ENCODE data around the gene KCTD18. TPM values are rescaled to one million over a fixed set of nuclear protein-coding genes. Genes with fewer than 3 reads are reported as not detected.
A peak's percentile ranks its signal among the peaks of the same experiment; 100 is the strongest.

Gene KCTD18
- total RNA-seq, 1 donor from 2014 or later, result 13.2 TPM

GRCh38 chr2:200456567-200456966 is 53.3 kb downstream of the KCTD18 start:
- DNase-seq (ENCODE audit: extremely low read depth, low read depth, low spot score), result no peak

- DNase-seq (ENCODE audit: extremely low read depth, low read depth, low spot score), result peak; percentile 10
Observed at GRCh38 chr2:200455958-200456421, 53.9 kb downstream of the KCTD18 start.

- DNase-seq (ENCODE audit: extremely low read depth, low read depth, low spot score), result no peak
Observed at GRCh38 chr2:200454927-200455801, 54.7 kb downstream of the KCTD18 start.

GRCh38 chr2:200453853-200454534 is 55.9 kb downstream of the KCTD18 start:
- DNase-seq (ENCODE audit: extremely low read depth, low read depth, low spot score), result no peak

- DNase-seq (ENCODE audit: extremely low read depth, low read depth, low spot score), result no peak
Observed at GRCh38 chr2:200453142-200453852, 56.6 kb downstream of the KCTD18 start.

GRCh38 chr2:200452377-200452776 is 57.5 kb downstream of the KCTD18 start:
- no peak for DNase-seq (ENCODE audit: extremely low read depth, low read depth, low spot score)

- DNase-seq (ENCODE audit: extremely low read depth, low read depth, low spot score), result no peak
Observed at GRCh38 chr2:200451511-200451910, 58.4 kb downstream of the KCTD18 start.

- DNase-seq (ENCODE audit: extremely low read depth, low read depth, low spot score), result no peak
Observed at GRCh38 chr2:200450288-200450687, 59.6 kb downstream of the KCTD18 start.

GRCh38 chr2:200449149-200449548 is 60.7 kb downstream of the KCTD18 start:
- no peak for DNase-seq (ENCODE audit: extremely low read depth, low read depth, low spot score)

- DNase-seq (ENCODE audit: extremely low read depth, low read depth, low spot score), result no peak
Observed at GRCh38 chr2:200448455-200448854, 61.4 kb downstream of the KCTD18 start.

GRCh38 chr2:200447139-200447855 is 62.6 kb downstream of the KCTD18 start:
- no peak for DNase-seq (ENCODE audit: extremely low read depth, low read depth, low spot score)

- no peak for DNase-seq (ENCODE audit: extremely low read depth, low read depth, low spot score)
Observed at GRCh38 chr2:200446612-200447011, 63.3 kb downstream of the KCTD18 start.

- no peak for DNase-seq (ENCODE audit: extremely low read depth, low read depth, low spot score)
Observed at GRCh38 chr2:200445284-200445683, 64.6 kb downstream of the KCTD18 start.

- no peak for DNase-seq (ENCODE audit: extremely low read depth, low read depth, low spot score)
Observed at GRCh38 chr2:200444530-200444929, 65.3 kb downstream of the KCTD18 start.

GRCh38 chr2:200443916-200444315 is 66.0 kb downstream of the KCTD18 start:
- no peak for DNase-seq (ENCODE audit: extremely low read depth, low read depth, low spot score)

GRCh38 chr2:200443376-200443775 is 66.5 kb downstream of the KCTD18 start:
- no peak for DNase-seq (ENCODE audit: extremely low read depth, low read depth, low spot score)

GRCh38 chr2:200442471-200442870 is 67.4 kb downstream of the KCTD18 start:
- no peak for DNase-seq (ENCODE audit: extremely low read depth, low read depth, low spot score)

- DNase-seq (ENCODE audit: extremely low read depth, low read depth, low spot score), result no peak
Observed at GRCh38 chr2:200439981-200440380, 69.9 kb downstream of the KCTD18 start.

All from glomerular endothelial cell (primary cell).